A549 (cell line): ENCODE results near the gene RER1. TPM values are rescaled to one million over a fixed set of nuclear protein-coding genes. Genes with fewer than 3 reads are reported as not detected.

Experiments used
- ATAC-seq, 2 experiments: fragments of 200-7000 bp in 1 of 2; fragments of >200 bp in 1 of 2; cut with Nextera tagmentation in 1 of 2; cut with Tn5 transposase in 1 of 2; 3 replicates each; pipeline versions ENCODE4 v1.8.0 to v1.9.1; 2018 to 2020; ENCODE audit warnings: mild to moderate bottlenecking in 1 of 2, moderate library complexity in 1 of 2
- CTCF ChIA-PET: fragments of 300-600 bp; sonication (Branson Sonifier 250); formaldehyde crosslinking; extraction: SDS; loops from one replicate; lab custom pipeline; 2021; ENCODE audit warnings: antibody characterized with exemption, inconsistent platforms; lab: Yijun Ruan, JAX
- POLR2A ChIA-PET: fragments of 350-600 bp; formaldehyde crosslinking; extraction: SDS; loops from one replicate; lab custom pipeline; 2021; ENCODE audit warnings: antibody characterized with exemption, inconsistent platforms; lab: Yijun Ruan, JAX
- DNase-seq, 2 experiments: peaks; one replicate each; pipeline versions ENCODE4 v3.0.0 to v3.0.0-alpha.2; 2011 to 2016; ENCODE audit warnings: low read depth in 1 of 2, low spot score in 1 of 2
- FAIRE-seq: peaks from 2 replicates; lab custom pipeline; 2011; peaks lifted over from hg19 to GRCh38; lab: Jason Lieb, UNC
- H3K27ac ChIP-seq, 2 experiments: fragments of >200 bp; sonication (Bioruptor Twin); formaldehyde crosslinking; 3 replicates each; pipeline ENCODE4 v1.5.1; 2016 to 2017
- H3K4me1 ChIP-seq: fragments of >200 bp; sonication (Bioruptor Twin); formaldehyde crosslinking; 3 replicates; pipeline ENCODE4 v1.6.1; 2016
- H3K4me2 ChIP-seq: fragments of >200 bp; sonication (Bioruptor Twin); formaldehyde crosslinking; 3 replicates; pipeline ENCODE4 v1.6.1; 2016
- H3K4me3 ChIP-seq: fragments of >200 bp; sonication (Bioruptor Twin); formaldehyde crosslinking; 3 replicates; pipeline ENCODE4 v1.5.1; 2016
- H3K9me3 ChIP-seq: fragments of >200 bp; sonication (Bioruptor Twin); formaldehyde crosslinking; 3 replicates; pipeline ENCODE4 v1.6.1; 2016
- CBX8 ChIP-seq: fragments of 200-600 bp; sonication (generic); IDR thresholded peaks from 2 replicates; pipeline ENCODE4 v1.6.1; 2016
- CHD2 ChIP-seq: fragments of 150-350 bp; IDR thresholded peaks from 2 replicates; pipeline ENCODE4 v1.6.1; 2014; ENCODE audit warnings: low read length; ENCODE audit not compliant: partially characterized antibody
- CHD4 ChIP-seq: fragments of 200-600 bp; sonication (generic); IDR thresholded peaks from 2 replicates; pipeline ENCODE4 v1.6.1; 2016; ENCODE audit warnings: antibody characterized with exemption, mild to moderate bottlenecking, borderline replicate concordance
- EHMT2 ChIP-seq: fragments of 200-600 bp; sonication (generic); IDR thresholded peaks from 2 replicates; pipeline ENCODE4 v1.6.1; 2016; ENCODE audit warnings: antibody characterized with exemption, low read depth, mild to moderate bottlenecking, moderate library complexity
- FOSL2 ChIP-seq, 2 experiments: fragments of 450-650 bp in 1 of 2; fragments of >200 bp in 1 of 2; sonication (Bioruptor Twin) in 1 of 2; formaldehyde crosslinking; IDR thresholded peaks; 2 replicates each; pipeline versions ENCODE4 v1.5.0 to v1.6.1; 2016 to 2020; ENCODE audit warnings: mild to moderate bottlenecking in 1 of 2, moderate library complexity in 1 of 2
- HOXA7 ChIP-seq: fragments of 250-450 bp; sonication (Bioruptor Pico); IDR thresholded peaks from 2 replicates; pipeline ENCODE4 v1.5.0; 2020; ENCODE audit warnings: mild to moderate bottlenecking, moderate library complexity
- HOXB13 ChIP-seq: fragments of 250-450 bp; sonication (Bioruptor Pico); IDR thresholded peaks from 2 replicates; pipeline ENCODE4 v1.5.0; 2020; ENCODE audit warnings: low read depth, mild to moderate bottlenecking, moderate library complexity
- HOXB5 ChIP-seq: fragments of 250-450 bp; sonication (Bioruptor Pico); IDR thresholded peaks from 2 replicates; pipeline ENCODE4 v1.5.0; 2020; ENCODE audit warnings: mild to moderate bottlenecking, moderate library complexity
- JUN ChIP-seq, 2 experiments: fragments of >200 bp; sonication (Bioruptor Twin); formaldehyde crosslinking; IDR thresholded peaks; 2 replicates in 1 of 2; 3 replicates in 1 of 2; pipeline ENCODE4 v1.6.1; 2016 to 2017
- KDM1A ChIP-seq: fragments of 200-600 bp; sonication (generic); IDR thresholded peaks from 2 replicates; pipeline ENCODE4 v1.6.1; 2016; ENCODE audit warnings: low read depth, mild to moderate bottlenecking
- MAZ ChIP-seq: fragments of 150-350 bp; IDR thresholded peaks from 2 replicates; pipeline ENCODE4 v1.6.1; 2014; ENCODE audit warnings: antibody characterized with exemption, low read depth, low read length, borderline replicate concordance
- NPAS2 ChIP-seq: fragments of 250-450 bp; sonication (Bioruptor Pico); IDR thresholded peaks from 2 replicates; pipeline ENCODE4 v1.8.0; 2022; ENCODE audit warnings: mild to moderate bottlenecking, moderate library complexity, borderline replicate concordance
- NR3C1 ChIP-seq: fragments of >200 bp; sonication (Bioruptor Twin); formaldehyde crosslinking; IDR thresholded peaks from 3 replicates; pipeline ENCODE4 v1.6.1; 2017
- POLR2AphosphoS2 ChIP-seq: conservative IDR thresholded peaks from 2 replicates; pipeline ENCODE4 v1.6.1; 2012; ENCODE audit warnings: low read length, improper control_type of control experiment, inconsistent platforms
- RAD21 ChIP-seq, 2 experiments: fragments of >200 bp in 1 of 2; sonication (Bioruptor Twin) in 1 of 2; formaldehyde crosslinking in 1 of 2; IDR thresholded peaks in 1 of 2; conservative IDR thresholded peaks in 1 of 2; 2 replicates in 1 of 2; 3 replicates in 1 of 2; pipeline ENCODE4 v1.6.1; 2012 to 2018; ENCODE audit warnings: inconsistent platforms in 1 of 2
- RNF2 ChIP-seq: fragments of 200-600 bp; sonication (generic); IDR thresholded peaks from 2 replicates; pipeline ENCODE4 v1.6.1; 2016; ENCODE audit warnings: low read depth, mild to moderate bottlenecking, antibody characterized with exemption, moderate library complexity, borderline replicate concordance
- SMC3 ChIP-seq: fragments of >200 bp; sonication (Bioruptor Twin); formaldehyde crosslinking; IDR thresholded peaks from 3 replicates; pipeline ENCODE4 v1.6.1; 2018; ENCODE audit warnings: inconsistent platforms
- USF2 ChIP-seq: fragments of 450-650 bp; IDR thresholded peaks from 2 replicates; pipeline ENCODE4 v1.6.1; 2014; ENCODE audit warnings: antibody characterized with exemption
- ZFP36 ChIP-seq: fragments of 450-650 bp; IDR thresholded peaks from 2 replicates; pipeline ENCODE4 v1.6.1; 2014; ENCODE audit warnings: borderline replicate concordance; ENCODE audit not compliant: partially characterized antibody
- ZSCAN20 ChIP-seq: fragments of 250-450 bp; sonication (Bioruptor Pico); IDR thresholded peaks from 2 replicates; pipeline ENCODE4 v1.8.0; 2022; ENCODE audit warnings: mild to moderate bottlenecking, moderate library complexity
- WGBS: methylation state at CpG from one replicate; pipeline ENCODE4 v1.1.6; 2017; ENCODE audit errors: missing lambda C conversion rate; 5-methylcytosine and 5-hydroxymethylcytosine counted together
- polyA plus RNA-seq, 4 experiments: library from polyadenylated mRNA; depleted of rRNA in 3 of 4; stranded (reverse); fragments of >200 nt; fragmentation: RNase III in 1 of 4; extraction: RNeasy Plus Mini Kit Qiagen cat#74134 plus additional on column Dnase treatment in 1 of 4; gene quantifications; 2 replicates in 3 of 4; 3 replicates in 1 of 4; pipeline ENCODE4 v1.2.3, GENCODE V29; 2011 to 2017
- TF ChIP-seq, protein P1 (sequence below): fragments of 150-350 bp; IDR thresholded peaks from 2 replicates; pipeline ENCODE4 v1.6.1; 2014; ENCODE audit warnings: low read depth, mild to moderate bottlenecking, low read length

Gene RER1
- polyA plus RNA-seq, 2 of the 4 experiments (the other 2 are of a cell fraction) = 72.3 to 213 TPM

GRCh38 chr1:2388004-2388913, 3.4 kb upstream of the RER1 start:
- DNase-seq = no peak
- POLR2A ChIA-PET = no interaction called here
- no peak overlapping the region for H3K27ac ChIP-seq
- CTCF ChIA-PET = interaction anchor here (16.3 kb wide), 1 partner anchor 189 kb away, joined by 267 read pairs; the partner anchor contains the start of gene FAAP20
- TF ChIP-seq USF2 (no peak), HOXB13 (no peak), HOXA7 (CRISPR knock-in tag) (no peak), ZFP36 (no peak), CHD4 (no peak), KDM1A (no peak), NPAS2 (CRISPR knock-in tag) (no peak), HOXB5 (CRISPR knock-in tag) (no peak), MAZ (no peak), JUN (IDR thresholded peaks at IDR 0.05) (no peak), RNF2 (no peak), NR3C1 (no peak), SMC3 (no peak), EHMT2 (no peak), CBX8 (no peak), RAD21 (conservative IDR thresholded peaks at IDR 0.05 in 1 of 2, IDR thresholded peaks at IDR 0.05 in 1 of 2) (no peak), ZSCAN20 (no peak), POLR2AphosphoS2 (no peak), FOSL2 (IDR thresholded peaks at IDR 0.05) (no peak), FOSL2 (CRISPR knock-in tag; IDR thresholded peaks at IDR 0.05) (no peak), CHD2 (no peak)
- no peak for ATAC-seq
- H3K4me2 ChIP-seq = no peak overlapping the region
- peaks cover 15% of the 10 kb centered on the region for H3K4me1 ChIP-seq
- no peak overlapping the region for H3K4me3 ChIP-seq
- no peak for FAIRE-seq
- H3K9me3 ChIP-seq = no peaks in the 10 kb centered on the region
- 93% methylated on average over 32 of the region's 32 CpGs for WGBS

- no peak for FAIRE-seq
- H3K9me3 ChIP-seq = no peaks in the 10 kb centered on the region
- no peak for TF ChIP-seq ZFP36
- POLR2A ChIA-PET = no interaction called here
- no peak for ATAC-seq
- peak overlapping the region; percentile 94 for H3K4me2 ChIP-seq
- WGBS = 87% methylated on average over 7 of the region's 7 CpGs
- no peak overlapping the region for H3K4me3 ChIP-seq
- H3K27ac ChIP-seq = no peak overlapping the region
- CTCF ChIA-PET = interaction anchor here (4.4 to 16.3 kb wide), 2 partner anchors 8 to 190 kb away, joined by 32 to 267 read pairs; partner anchors contain the start of gene FAAP20
- peaks cover 25% of the 10 kb centered on the region for H3K4me1 ChIP-seq
- no peak for DNase-seq
Measured at GRCh38 chr1:2389644-2390043, 2.0 kb upstream of the RER1 start.

- CTCF ChIA-PET = interaction anchor here (0.6 to 16.3 kb wide), 5 partner anchors 11 to 330 kb away, joined by 3 to 267 read pairs (median 3); partner anchors contain the start of gene FAAP20
Measured at GRCh38 chr1:2391931-2392509, 379 bp downstream of the RER1 start.

More at GRCh38 chr1:2391931-2392509, 379 bp downstream of the RER1 start:
- TF ChIP-seq, protein P1, sequence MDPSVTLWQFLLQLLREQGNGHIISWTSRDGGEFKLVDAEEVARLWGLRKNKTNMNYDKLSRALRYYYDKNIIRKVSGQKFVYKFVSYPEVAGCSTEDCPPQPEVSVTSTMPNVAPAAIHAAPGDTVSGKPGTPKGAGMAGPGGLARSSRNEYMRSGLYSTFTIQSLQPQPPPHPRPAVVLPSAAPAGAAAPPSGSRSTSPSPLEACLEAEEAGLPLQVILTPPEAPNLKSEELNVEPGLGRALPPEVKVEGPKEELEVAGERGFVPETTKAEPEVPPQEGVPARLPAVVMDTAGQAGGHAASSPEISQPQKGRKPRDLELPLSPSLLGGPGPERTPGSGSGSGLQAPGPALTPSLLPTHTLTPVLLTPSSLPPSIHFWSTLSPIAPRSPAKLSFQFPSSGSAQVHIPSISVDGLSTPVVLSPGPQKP = no peak
- peak in 1 of 2 experiments; percentile 14; a peak in 2 of 5 replicates for TF ChIP-seq JUN (IDR thresholded peaks at IDR 0.05)
- FAIRE-seq = no peak
- H3K4me3 ChIP-seq = peak overlapping the region; percentile 100
- peak in 1 of 2 experiments; percentile 4 for DNase-seq
- peaks cover 25% of the 10 kb centered on the region for H3K4me1 ChIP-seq
- H3K27ac ChIP-seq = peak overlapping the region; percentile 98
- peak in 1 of 2 experiments; percentile 13; a peak in 3 of 6 replicates for ATAC-seq
- no peaks in the 10 kb centered on the region for H3K9me3 ChIP-seq
- peak overlapping the region; percentile 100 for H3K4me2 ChIP-seq
- POLR2A ChIA-PET = interaction anchor here (0.8 to 1.3 kb wide), 14 partner anchors 9 to 202 kb away, joined by 3 to 10 read pairs (median 4); partner anchors contain the start of gene FAAP20
- WGBS = 12% methylated on average over 6 of the region's 62 CpGs
